ENCODE data around the gene RIOK1. TPM values are rescaled to one million over a fixed set of nuclear protein-coding genes. Genes with fewer than 3 reads are reported as not detected.

The RIOK1 gene
- polyA plus RNA-seq, 1 experiment, result 12.7 TPM

GRCh38 chr6:7445885-7446461 lies 56.4 kb downstream of the RIOK1 start:
- Histone ChIP-seq H3K27me3 (ENCODE audit: control insufficient read depth, insufficient read depth, low read length) (no peaks in the 10 kb centered on the region), H3K9me3 (ENCODE audit: control insufficient read depth, insufficient read depth, low read length) (peaks cover 6% of the 10 kb centered on the region; the same call in 1 of the 2 replicates), H3K27ac (ENCODE audit: low read depth, low read length) (no peak overlapping the region), H3K4me3 (ENCODE audit: low read depth, low read length) (no peak overlapping the region)
- no peak for TF ChIP-seq CTCF (IDR thresholded peaks at IDR 0.05; ENCODE audit: low read depth, low read length)
- ChIA-PET CTCF (no interaction called here), POLR2A (no interaction called here)
- no peak for DNase-seq (ENCODE audit: low read depth, low spot score)

GRCh38 chr6:7446619-7447325 lies 57.2 kb downstream of the RIOK1 start:
- H3K27me3 ChIP-seq (ENCODE audit: control insufficient read depth, insufficient read depth, low read length), result no peaks in the 10 kb centered on the region
- H3K4me3 ChIP-seq (ENCODE audit: low read depth, low read length), result no peak overlapping the region
- H3K9me3 ChIP-seq (ENCODE audit: control insufficient read depth, insufficient read depth, low read length), result no peaks in the 10 kb centered on the region
- no peak overlapping the region for H3K27ac ChIP-seq (ENCODE audit: low read depth, low read length)
- CTCF ChIA-PET, result no interaction called here
- TF ChIP-seq CTCF (IDR thresholded peaks at IDR 0.05; ENCODE audit: low read depth, low read length), result no peak
- POLR2A ChIA-PET, result no interaction called here
- DNase-seq (ENCODE audit: low read depth, low spot score), result no peak

GRCh38 chr6:7448232-7448631 lies 58.6 kb downstream of the RIOK1 start:
- no peak for TF ChIP-seq CTCF (IDR thresholded peaks at IDR 0.05; ENCODE audit: low read depth, low read length)
- POLR2A ChIA-PET, result no interaction called here
- no peak for DNase-seq (ENCODE audit: low read depth, low spot score)
- Histone ChIP-seq H3K27me3 (ENCODE audit: control insufficient read depth, insufficient read depth, low read length) (no peaks in the 10 kb centered on the region), H3K9me3 (ENCODE audit: control insufficient read depth, insufficient read depth, low read length) (no peaks in the 10 kb centered on the region), H3K4me3 (ENCODE audit: low read depth, low read length) (no peak overlapping the region), H3K27ac (ENCODE audit: low read depth, low read length) (no peak overlapping the region)
- CTCF ChIA-PET, result no interaction called here

- no peaks in the 10 kb centered on the region for H3K27me3 ChIP-seq (ENCODE audit: control insufficient read depth, insufficient read depth, low read length)
- POLR2A ChIA-PET, result no interaction called here
- H3K9me3 ChIP-seq (ENCODE audit: control insufficient read depth, insufficient read depth, low read length), result no peaks in the 10 kb centered on the region
- no peak overlapping the region for H3K27ac ChIP-seq (ENCODE audit: low read depth, low read length)
- TF ChIP-seq CTCF (IDR thresholded peaks at IDR 0.05; ENCODE audit: low read depth, low read length), result no peak
- no peak for DNase-seq (ENCODE audit: low read depth, low spot score)
- H3K4me3 ChIP-seq (ENCODE audit: low read depth, low read length), result no peak overlapping the region
- CTCF ChIA-PET, result no interaction called here
Observed at GRCh38 chr6:7449018-7449417, 59.4 kb downstream of the RIOK1 start.

GRCh38 chr6:7451326-7451725 lies 61.7 kb downstream of the RIOK1 start:
- TF ChIP-seq CTCF (IDR thresholded peaks at IDR 0.05; ENCODE audit: low read depth, low read length), result no peak
- Histone ChIP-seq H3K4me3 (ENCODE audit: low read depth, low read length) (no peak overlapping the region), H3K27ac (ENCODE audit: low read depth, low read length) (no peak overlapping the region), H3K27me3 (ENCODE audit: control insufficient read depth, insufficient read depth, low read length) (no peaks in the 10 kb centered on the region), H3K9me3 (ENCODE audit: control insufficient read depth, insufficient read depth, low read length) (peaks cover 3% of the 10 kb centered on the region; the same call in 1 of the 2 replicates)
- POLR2A ChIA-PET, result no interaction called here
- DNase-seq (ENCODE audit: low read depth, low spot score), result no peak
- CTCF ChIA-PET, result no interaction called here

Measured in AG04450 (cell line).